SK-N-SH (cell line): ENCODE data around the gene HHAT. TPM values are rescaled to one million over a fixed set of nuclear protein-coding genes. Genes with fewer than 3 reads are reported as not detected.

Experiments used
- CTCF ChIA-PET: fragments of 300-600, 350-600 bp; formaldehyde crosslinking; extraction: SDS; loops from one replicate; lab custom pipeline; 2021; lab: Yijun Ruan, JAX
- POLR2A ChIA-PET: fragments of 350-600 bp; sonication (Branson Sonifier 250); formaldehyde crosslinking; extraction: SDS; loops from one replicate; lab custom pipeline; 2020; ENCODE audit warnings: antibody characterized with exemption, inconsistent platforms; lab: Yijun Ruan, JAX
- DNase-seq: peaks from one replicate; pipeline ENCODE4 v3.0.0; 2012
- H2AFZ ChIP-seq: fragments of 200-600 bp; sonication (generic); 2 replicates; pipeline ENCODE4 v1.8.1; 2016; ENCODE audit warnings: antibody characterized with exemption, mild to moderate bottlenecking, low read depth
- H3F3A ChIP-seq: fragments of 200-600 bp; sonication (generic); replicated peaks from 2 replicates; pipeline ENCODE3; 2016; ENCODE audit warnings: antibody characterized with exemption, mild to moderate bottlenecking; ENCODE audit not compliant: insufficient read depth
- H3K27ac ChIP-seq, 2 experiments: fragments of 200-500 bp in 1 of 2; fragments of 200-600 bp in 1 of 2; sonication (Bioruptor generic) in 1 of 2; sonication (generic), shearing (Covaris generic) in 1 of 2; 2 replicates each; pipeline versions ENCODE4 v1.5.1 to v1.6.1; 2014 to 2016; ENCODE audit warnings: low read depth in 2 of 2, inconsistent platforms in 1 of 2, low read length in 1 of 2, mild to moderate bottlenecking in 1 of 2, mixed read lengths in 1 of 2
- H3K27me3 ChIP-seq: fragments of 200-600 bp; sonication (generic), shearing (Covaris generic); 2 replicates; pipeline ENCODE4 v1.6.1; 2016; ENCODE audit warnings: mixed run types; ENCODE audit not compliant: insufficient read depth
- H3K36me3 ChIP-seq, 2 experiments: fragments of 200-500 bp in 1 of 2; fragments of 200-600 bp in 1 of 2; sonication (Bioruptor generic) in 1 of 2; sonication (generic) in 1 of 2; replicated peaks in 1 of 2; 2 replicates each; pipeline versions ENCODE3 to v1.5.1; 2014 to 2016; ENCODE audit warnings: low read length in 1 of 2, mild to moderate bottlenecking in 1 of 2; ENCODE audit not compliant: insufficient read depth in 2 of 2, control insufficient read depth in 1 of 2
- H3K4me1 ChIP-seq, 2 experiments: fragments of 200-500 bp in 1 of 2; fragments of 200-600 bp in 1 of 2; sonication (Bioruptor generic) in 1 of 2; sonication (generic), shearing (Covaris generic) in 1 of 2; 2 replicates each; pipeline versions ENCODE4 v1.5.1 to v1.6.1; 2014 to 2016; ENCODE audit warnings: low read depth in 1 of 2, low read length in 1 of 2, mixed run types in 1 of 2; ENCODE audit not compliant: insufficient read depth in 2 of 2, control insufficient read depth in 1 of 2
- H3K4me2 ChIP-seq: fragments of 200-600 bp; sonication (generic), shearing (Covaris generic); 2 replicates; pipeline ENCODE4 v1.6.1; 2017; ENCODE audit warnings: mixed run types
- H3K4me3 ChIP-seq, 2 experiments: fragments of 200-500 bp in 1 of 2; fragments of 200-600 bp in 1 of 2; sonication (Bioruptor generic) in 1 of 2; sonication (generic), shearing (Covaris generic) in 1 of 2; 2 replicates each; pipeline versions ENCODE4 v1.5.1 to v1.8.1; 2014 to 2016; ENCODE audit warnings: low read depth in 2 of 2, inconsistent platforms in 1 of 2, low read length in 1 of 2, mild to moderate bottlenecking in 1 of 2, mixed read lengths in 1 of 2, moderate library complexity in 1 of 2
- H3K79me2 ChIP-seq: fragments of 200-600 bp; sonication (generic); 2 replicates; pipeline ENCODE4 v1.8.1; 2017; ENCODE audit warnings: mild to moderate bottlenecking; ENCODE audit not compliant: insufficient read depth
- H3K9ac ChIP-seq: fragments of 200-600 bp; sonication (generic); 2 replicates; pipeline ENCODE4 v1.6.1; 2017; ENCODE audit warnings: mixed run types
- H3K9me2 ChIP-seq: fragments of 200-600 bp; sonication (generic); 2 replicates; pipeline ENCODE4 v1.6.1; 2017; ENCODE audit warnings: mixed run types
- H3K9me3 ChIP-seq: fragments of 200-600 bp; sonication (generic); 2 replicates; pipeline ENCODE4 v1.6.1; 2017; ENCODE audit warnings: mixed run types, mild to moderate bottlenecking, moderate library complexity
- H4K20me1 ChIP-seq: fragments of 200-600 bp; sonication (generic); 2 replicates; pipeline ENCODE4 v1.6.1; 2017; ENCODE audit warnings: mild to moderate bottlenecking, mixed run types; ENCODE audit not compliant: insufficient read depth
- CHD2 ChIP-seq: fragments of 150-350 bp; IDR thresholded peaks from 2 replicates; pipeline ENCODE4 v1.6.1; 2018; ENCODE audit warnings: low read length; ENCODE audit not compliant: partially characterized antibody
- CTCF ChIP-seq: fragments of 200-600 bp; sonication (generic); IDR thresholded peaks from 2 replicates; pipeline ENCODE4 v1.6.1; 2017; ENCODE audit warnings: antibody characterized with exemption, mild to moderate bottlenecking, moderate library complexity
- EP300 ChIP-seq, 2 experiments: IDR thresholded peaks; 2 replicates each; pipeline versions ENCODE4 v1.4.0 to v1.6.1; 2012; ENCODE audit warnings: borderline replicate concordance in 1 of 2, low read depth in 1 of 2, low read length in 1 of 2
- FOSL2 ChIP-seq: IDR thresholded peaks from 2 replicates; pipeline ENCODE4 v1.4.0; 2012; ENCODE audit warnings: low read depth, mild to moderate bottlenecking, moderate library complexity, borderline replicate concordance
- FOXJ3 ChIP-seq: sonication (generic); formaldehyde crosslinking; IDR thresholded peaks from 2 replicates; pipeline ENCODE4 v1.5.1; 2020; ENCODE audit warnings: mild to moderate bottlenecking, missing genetic modification reagents
- GATA2 ChIP-seq: sonication (generic); formaldehyde crosslinking; IDR thresholded peaks from 2 replicates; pipeline ENCODE4 v1.5.0; 2020; ENCODE audit warnings: mild to moderate bottlenecking, missing genetic modification reagents
- MXI1 ChIP-seq: IDR thresholded peaks from 2 replicates; pipeline ENCODE4 v1.6.1; 2012; ENCODE audit warnings: mild to moderate bottlenecking, low read depth, low read length, improper control_type of control experiment
- NFIC ChIP-seq: IDR thresholded peaks from 2 replicates; pipeline ENCODE4 v1.4.0; 2012; ENCODE audit warnings: borderline replicate concordance
- NRF1 ChIP-seq: IDR thresholded peaks from 2 replicates; pipeline ENCODE4 v1.6.1; 2012; ENCODE audit warnings: low read depth, mild to moderate bottlenecking, low read length
- PBX3 ChIP-seq: IDR thresholded peaks from 2 replicates; pipeline ENCODE4; 2012
- RAD21 ChIP-seq: IDR thresholded peaks from 2 replicates; pipeline ENCODE4 v1.6.1; 2012; ENCODE audit warnings: mild to moderate bottlenecking, low read length
- RCOR1 ChIP-seq: fragments of 150-350 bp; IDR thresholded peaks from 2 replicates; pipeline ENCODE4 v1.6.1; 2017; ENCODE audit warnings: antibody characterized with exemption, low read length
- RFX5 ChIP-seq: IDR thresholded peaks from 2 replicates; pipeline ENCODE4 v1.6.1; 2012; ENCODE audit warnings: mild to moderate bottlenecking, improper control_type of control experiment, low read length
- SMC3 ChIP-seq: IDR thresholded peaks from 2 replicates; pipeline ENCODE4 v1.6.1; 2012; ENCODE audit warnings: low read depth, low read length, improper control_type of control experiment
- YY1 ChIP-seq: IDR thresholded peaks from 2 replicates; pipeline ENCODE4 v1.4.0; 2012; ENCODE audit warnings: low read depth, mild to moderate bottlenecking
- ZBTB33 ChIP-seq: IDR thresholded peaks from 2 replicates; pipeline ENCODE4 v1.4.0; 2012; ENCODE audit warnings: low read depth, borderline replicate concordance
- WGBS: methylation state at CpG from one replicate; pipeline ENCODE4 v1.1.6; 2017; ENCODE audit warnings: low lambda C conversion rate; 5-methylcytosine and 5-hydroxymethylcytosine counted together
- polyA plus RNA-seq, 3 experiments: library from polyadenylated mRNA; depleted of rRNA; stranded (reverse); fragments of >200 nt; gene quantifications; 2 replicates each; pipeline ENCODE4 v1.2.3, GENCODE V29; 2012

The HHAT gene
- polyA plus RNA-seq, 1 of the 3 experiments (the other 2 are of a cell fraction) = 8.1 TPM

GRCh38 chr1:210584439-210585113 is 255.9 kb downstream of the HHAT start:
- Histone ChIP-seq H3K27ac (peak overlapping the region in 1 of 2 experiments; percentile 95; a peak in 2 of 4 replicates), H3K27me3 (no peaks in the 10 kb centered on the region), H3K4me2 (no peak overlapping the region), H3K79me2 (no peaks in the 10 kb centered on the region), H3K36me3 (no peaks in the 10 kb centered on the region), H3K4me3 (no peak overlapping the region), H4K20me1 (no peaks in the 10 kb centered on the region), H3K4me1 (peaks cover 0 to 16% of the 10 kb centered on the region in 2 experiments; a peak in 2 of 4 replicates), H3K9ac (no peak overlapping the region), H3K9me3 (no peaks in the 10 kb centered on the region), H3F3A (no peaks in the 10 kb centered on the region), H3K9me2 (no peaks in the 10 kb centered on the region), H2AFZ (no peak overlapping the region)
- ChIA-PET CTCF (interaction anchor here (0.6 to 9.7 kb wide), 27 partner anchors 9 to 571 kb away, joined by 3 to 227 read pairs (median 5); partner anchors contain the start of gene KCNH1), POLR2A (interaction anchor here (1.4 to 3.1 kb wide), 2 partner anchors 79 to 549 kb away, joined by 6 to 12 read pairs; partner anchors contain the start of gene KCNH1)
- DNase-seq = peak; percentile 75
- TF ChIP-seq YY1 = no peak
- peak; percentile 44; the same call in 1 of the 2 replicates for TF ChIP-seq PBX3
- TF ChIP-seq RCOR1 = peak; percentile 95
- peak; percentile 87 for TF ChIP-seq FOXJ3 (CRISPR knock-in tag)
- peak; percentile 98 for TF ChIP-seq RAD21
- TF ChIP-seq MXI1 = peak; percentile 57
- peak in 1 of 2 experiments; percentile 90; a peak in 2 of 4 replicates for TF ChIP-seq EP300 (IDR thresholded peaks at IDR 0.05; ENCODE audit: borderline replicate concordance in 1 of 2, low read depth in 1 of 2, low read length in 1 of 2)
- TF ChIP-seq FOSL2 = no peak
- TF ChIP-seq NRF1 = no peak
- no peak for TF ChIP-seq RFX5
- peak; percentile 81 for TF ChIP-seq NFIC
- TF ChIP-seq ZBTB33 = no peak
- TF ChIP-seq SMC3 = peak; percentile 92
- peak; percentile 88 for TF ChIP-seq CTCF
- TF ChIP-seq GATA2 = peak; percentile 88
- peak; percentile 21 for TF ChIP-seq CHD2
- 11% methylated on average over 3 of the region's 3 CpGs for WGBS
